Panc1 (cell line): Measurements from ENCODE around the gene NUP210.

Experiments used
- CTCF ChIP-seq: fragments of 450-650 bp; IDR thresholded peaks from 2 replicates; pipeline ENCODE4 v1.5.1; 2017; ENCODE audit warnings: mild to moderate bottlenecking
- POLR2AphosphoS5 ChIP-seq: IDR thresholded peaks from 2 replicates; pipeline ENCODE4 v1.6.1; 2012; ENCODE audit warnings: mild to moderate bottlenecking, low read depth, low read length, moderate library complexity

GRCh38 chr3:13305623-13306022 is 114.5 kb downstream of the NUP210 start:
- TF ChIP-seq POLR2AphosphoS5 (no peak), CTCF (no peak)
